GM11168 (cell line): ENCODE measurements around the gene ZCCHC24.

Source experiments
- in situ Hi-C: fragments of 300-500 bp; cut with MboI; formaldehyde crosslinking; loops from one replicate; pipeline ENCODE4 v1.12.0; 2022; ENCODE audit warnings: low sequenced_read_pairs; ENCODE audit not compliant: unreplicated experiment

ZCCHC24 gene

DNA sequence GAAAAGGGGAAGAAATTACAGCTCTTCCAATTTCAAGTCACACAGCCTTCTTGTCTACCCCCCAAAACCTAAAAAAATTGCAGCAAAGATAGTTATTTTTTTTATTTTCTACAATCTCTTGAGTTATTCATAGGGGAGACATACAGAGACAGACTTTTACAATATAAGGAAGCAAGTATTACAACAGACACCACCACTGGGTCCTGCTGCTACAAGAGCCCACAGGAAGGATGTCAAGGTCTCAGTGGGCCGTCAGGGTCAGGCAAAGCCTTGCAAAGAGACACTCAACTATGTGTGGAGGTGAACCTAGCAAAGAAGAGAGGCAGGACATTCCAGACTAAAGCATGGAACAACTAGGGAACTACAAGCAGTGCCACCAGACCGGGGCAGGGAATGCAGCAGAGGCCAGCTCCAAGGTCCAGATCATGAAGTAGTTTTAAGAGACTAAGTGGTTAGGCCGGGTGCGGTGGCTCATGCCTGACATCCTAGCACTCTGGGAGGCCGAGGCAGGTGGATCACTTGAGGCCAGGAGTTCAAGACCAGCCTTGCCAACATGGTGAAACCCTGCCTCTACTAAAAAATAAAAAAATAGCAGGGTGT lies 28.2 kb upstream of the ZCCHC24 start:
- in situ Hi-C loops, result no loop called here

DNA sequence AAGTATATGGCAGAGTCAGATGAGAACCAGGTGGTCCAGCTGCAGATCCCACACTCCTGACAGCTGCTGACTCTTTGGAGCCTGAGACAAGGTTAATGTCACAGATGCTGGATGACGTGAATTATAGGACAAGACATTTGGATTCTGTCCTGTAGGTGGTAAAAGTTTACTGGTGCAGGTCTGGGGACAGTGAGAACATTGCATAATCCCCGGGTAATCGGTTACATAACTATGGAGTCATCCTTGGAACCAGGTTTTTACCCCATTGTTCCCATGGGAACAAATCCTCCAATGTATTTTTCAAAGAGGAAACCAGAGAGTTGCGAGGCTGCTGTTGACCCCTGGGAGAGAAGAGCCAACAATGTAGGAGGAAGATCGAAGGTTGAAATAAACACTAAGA lies 27.5 kb upstream of the ZCCHC24 start:
- in situ Hi-C loops, result no loop called here

DNA sequence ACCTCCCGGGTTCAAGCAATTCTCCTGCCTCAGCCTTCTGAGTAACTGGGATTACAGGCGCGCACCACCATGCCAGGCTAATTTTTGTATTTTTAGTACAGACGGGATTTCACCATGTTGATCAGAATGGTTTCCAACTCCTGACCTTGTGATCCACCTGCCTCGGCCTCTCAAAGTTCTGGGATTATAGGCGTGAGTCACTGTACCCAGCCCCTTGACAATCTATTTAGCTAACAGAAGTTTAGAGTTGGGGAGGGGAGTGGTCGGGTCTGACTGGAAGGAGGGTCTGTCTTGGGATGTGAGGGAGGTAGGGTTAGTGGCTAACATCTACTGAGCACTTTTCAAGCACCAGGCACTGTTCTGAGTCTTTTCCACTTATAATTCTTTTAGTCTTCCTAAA lies 27.0 kb upstream of the ZCCHC24 start:
- in situ Hi-C loops, result no loop called here

DNA sequence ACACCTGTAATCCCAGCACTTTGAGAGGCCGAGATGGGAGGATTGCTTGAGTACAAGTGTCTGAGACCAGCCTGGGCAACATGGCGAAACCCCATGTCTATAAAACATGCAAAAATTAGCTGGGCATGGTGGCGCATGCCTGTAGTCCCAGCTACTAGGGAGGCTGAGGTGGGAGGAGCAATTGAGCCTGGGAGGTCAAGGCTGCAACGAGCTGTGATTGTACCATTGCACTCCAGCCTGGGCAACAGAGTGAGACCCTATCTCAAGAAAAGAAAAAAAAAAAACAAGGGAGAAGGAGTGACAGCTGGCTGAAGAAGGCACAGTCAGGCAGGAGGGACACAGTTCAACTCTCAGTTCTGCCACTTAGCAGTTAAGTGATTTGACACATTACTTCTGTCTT lies 26.4 kb upstream of the ZCCHC24 start:
- in situ Hi-C loops, result no loop called here

DNA sequence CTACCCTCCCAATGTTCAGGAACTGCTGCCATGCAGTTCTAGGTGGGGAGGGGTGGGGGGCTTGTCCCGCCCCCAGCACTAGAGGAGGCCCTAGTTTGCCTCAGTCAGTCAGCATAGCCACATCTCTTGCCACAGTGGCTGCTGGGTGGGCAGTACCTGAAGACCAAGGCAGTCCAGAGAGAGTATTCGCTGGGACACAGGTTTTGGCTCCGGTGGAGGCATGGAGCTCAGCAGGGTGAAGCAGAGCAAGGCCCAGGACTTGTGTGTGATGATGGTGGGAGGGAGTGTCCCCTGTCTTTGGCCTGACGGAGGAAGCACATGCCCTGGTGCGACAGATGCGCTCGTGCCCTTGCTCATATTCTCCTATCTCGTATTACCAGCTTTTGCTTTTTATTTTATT lies 24.7 kb upstream of the ZCCHC24 start:
- in situ Hi-C loops, result no loop called here

DNA sequence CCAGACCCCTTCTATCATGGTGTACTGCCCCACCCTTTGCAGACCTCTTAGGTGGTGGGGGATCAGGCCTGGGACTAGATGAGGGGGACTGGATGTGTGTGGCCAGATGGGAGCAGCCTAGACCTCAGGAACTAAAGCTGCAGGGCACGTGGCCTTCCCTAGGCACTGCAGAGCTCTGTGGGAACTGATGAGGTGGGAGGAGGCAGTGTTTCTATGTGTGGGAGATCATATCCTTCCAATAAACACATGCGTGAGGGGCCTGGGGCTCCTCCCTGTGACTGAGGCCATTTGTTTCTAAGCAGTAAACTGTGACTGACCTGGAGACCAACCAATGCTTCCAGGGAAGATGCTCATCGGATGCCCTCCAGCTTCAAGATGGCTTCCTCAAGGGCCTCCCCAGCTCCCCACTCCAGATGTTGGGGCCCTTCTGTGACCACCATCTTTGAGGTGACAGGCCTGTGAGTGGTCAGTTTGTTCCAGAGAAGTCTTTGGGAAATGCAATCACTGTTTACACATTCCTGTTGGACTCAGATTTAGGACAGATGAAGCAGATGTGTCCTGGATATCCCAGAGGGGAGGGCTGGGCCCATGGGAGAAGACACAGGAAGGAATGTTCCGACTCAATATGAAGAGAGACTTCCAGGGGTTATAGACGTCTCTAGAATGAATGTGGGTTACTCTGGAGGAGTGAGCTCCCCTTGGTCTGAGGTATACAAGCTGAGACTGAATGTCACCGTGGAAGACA lies 23.6 kb upstream of the ZCCHC24 start:
- in situ Hi-C loops, result loop anchor here (10.0 kb wide), 1 partner anchor 104 kb away; no protein-coding TSS in a partner anchor

DNA sequence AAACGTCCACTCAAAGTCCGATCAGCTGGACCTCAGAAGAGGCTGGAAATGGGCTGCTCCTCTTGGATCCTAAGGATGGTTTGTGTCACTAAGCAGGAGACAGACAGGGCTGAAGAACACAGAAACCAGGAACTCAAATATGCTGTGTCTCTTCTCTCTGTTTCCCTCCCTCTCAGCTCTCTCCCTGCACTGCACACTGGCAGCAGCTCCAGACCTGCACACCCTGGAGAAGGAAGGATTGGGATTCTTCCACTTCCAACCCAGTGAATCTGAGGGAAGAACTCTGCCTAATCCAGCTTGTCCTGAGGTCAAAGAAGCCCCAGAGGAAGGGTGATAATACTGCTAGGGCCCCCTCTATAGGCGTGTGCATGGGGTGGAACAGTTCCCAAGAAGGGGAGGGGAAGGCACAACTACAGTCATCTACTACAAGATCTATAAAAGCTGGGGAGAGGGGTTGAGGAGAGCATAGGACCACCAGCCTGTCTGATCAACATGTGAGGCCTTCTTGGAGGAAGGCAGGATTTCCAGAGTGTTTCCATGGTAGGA lies 22.7 kb upstream of the ZCCHC24 start:
- in situ Hi-C loops, result loop anchor here (10.0 kb wide), 1 partner anchor 103 kb away; no protein-coding TSS in a partner anchor

DNA sequence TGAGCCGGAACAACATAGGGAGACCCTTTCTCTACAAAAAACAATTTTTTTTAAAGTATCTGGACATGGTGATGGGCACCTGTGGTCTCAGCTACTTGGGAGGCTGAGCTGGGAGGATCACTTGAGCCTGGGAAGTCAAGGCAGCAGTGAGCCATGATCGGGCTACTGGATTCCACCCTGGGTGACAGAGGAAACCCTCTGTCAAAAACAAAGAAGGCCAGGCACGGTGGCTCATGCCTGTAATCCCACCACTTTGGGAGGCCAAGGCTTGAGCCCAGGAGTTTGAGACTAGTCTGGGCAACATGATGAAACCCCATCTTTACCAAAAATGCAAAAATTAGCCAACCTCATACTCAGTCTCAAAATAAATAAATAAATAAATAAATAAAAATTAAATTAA lies 19.9 kb upstream of the ZCCHC24 start:
- in situ Hi-C loops, result loop anchor here (10.0 kb wide), 1 partner anchor 101 kb away; no protein-coding TSS in a partner anchor

DNA sequence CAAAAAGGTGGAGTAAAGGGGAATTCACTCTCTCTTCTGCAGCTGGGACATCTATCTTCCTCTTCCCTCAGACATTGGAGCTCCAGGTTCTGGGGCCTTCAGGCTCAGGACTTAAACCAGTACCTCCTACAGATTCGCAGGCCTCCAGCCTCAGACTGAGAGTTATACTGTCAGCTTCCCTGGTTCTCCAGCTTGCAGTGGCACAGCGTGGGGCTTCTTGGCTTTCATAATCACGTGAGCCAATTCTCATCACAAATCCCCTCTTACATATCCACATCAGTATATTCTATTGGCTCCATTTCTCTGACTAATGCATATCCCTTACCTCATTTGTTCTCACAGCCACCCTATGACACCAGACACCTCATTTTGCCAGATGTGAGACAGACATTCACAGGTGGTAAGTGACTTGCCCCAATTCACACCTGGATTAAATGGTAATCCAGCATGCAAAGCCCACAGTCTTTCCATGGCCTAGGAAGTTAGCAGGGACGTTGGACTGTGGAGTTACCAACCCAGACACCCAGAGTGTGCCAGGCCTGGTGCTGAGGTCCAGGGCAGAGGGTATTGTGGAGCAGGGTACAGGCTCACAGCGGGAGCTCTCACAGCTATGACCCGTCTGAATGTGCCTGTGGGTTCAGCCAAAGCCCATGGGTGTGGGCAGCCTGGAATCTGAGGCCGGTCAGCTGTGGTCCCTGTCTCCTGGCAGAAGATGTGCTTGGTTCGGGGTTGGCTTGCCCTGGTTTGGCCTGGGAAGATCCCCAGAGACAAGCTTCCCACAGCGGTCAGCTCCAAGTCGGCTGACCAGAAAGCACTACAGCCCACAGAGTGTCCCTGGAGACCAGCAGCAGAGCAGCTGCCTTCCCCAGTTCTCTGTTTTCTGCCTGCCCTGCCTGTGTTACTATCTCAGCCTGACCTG lies 18.4 kb upstream of the ZCCHC24 start:
- in situ Hi-C loops, result loop anchor here (10.0 kb wide), 1 partner anchor 99 kb away; no protein-coding TSS in a partner anchor

DNA sequence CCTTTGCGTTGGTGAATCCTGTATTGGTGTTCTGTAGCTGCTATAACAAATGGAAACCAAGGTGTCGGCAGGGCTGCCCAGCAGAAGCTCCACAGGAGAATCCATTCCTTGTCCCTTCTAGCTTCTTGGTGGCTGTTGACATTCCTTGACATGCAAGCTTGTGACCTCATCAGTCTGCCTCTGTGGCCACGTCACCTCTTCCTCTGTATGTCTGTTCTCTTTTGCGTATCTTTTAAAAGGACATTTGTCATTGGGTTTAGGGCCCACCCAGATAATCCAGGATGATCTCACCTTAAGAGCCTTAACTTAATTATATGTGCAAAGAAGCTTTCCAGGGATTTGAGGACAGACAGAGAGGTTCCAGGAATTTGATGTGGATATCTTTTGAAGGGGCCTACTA lies 15.3 kb upstream of the ZCCHC24 start:
- in situ Hi-C loops, result loop anchor here (10.0 kb wide), 1 partner anchor 96 kb away; no protein-coding TSS in a partner anchor

DNA sequence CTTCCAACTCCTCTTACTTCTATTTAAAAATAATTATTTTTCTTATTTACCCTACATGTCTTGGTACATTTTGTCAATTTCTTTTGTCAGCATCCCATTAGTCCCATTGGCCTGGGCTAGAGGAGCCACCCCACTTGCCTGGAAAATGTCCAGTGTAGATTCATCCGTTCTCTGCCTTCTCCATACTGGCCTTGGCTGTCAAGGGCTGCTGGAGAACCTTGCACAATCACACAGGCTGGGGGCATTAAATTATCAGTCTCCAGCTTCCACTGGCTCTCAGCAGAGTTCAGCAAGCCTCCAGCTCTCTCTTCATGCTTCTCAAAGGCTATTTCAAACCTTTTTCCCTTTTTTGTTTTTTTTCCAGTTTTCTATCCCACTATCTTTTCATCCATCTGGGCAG lies 13.8 kb upstream of the ZCCHC24 start:
- in situ Hi-C loops, result no loop called here

DNA sequence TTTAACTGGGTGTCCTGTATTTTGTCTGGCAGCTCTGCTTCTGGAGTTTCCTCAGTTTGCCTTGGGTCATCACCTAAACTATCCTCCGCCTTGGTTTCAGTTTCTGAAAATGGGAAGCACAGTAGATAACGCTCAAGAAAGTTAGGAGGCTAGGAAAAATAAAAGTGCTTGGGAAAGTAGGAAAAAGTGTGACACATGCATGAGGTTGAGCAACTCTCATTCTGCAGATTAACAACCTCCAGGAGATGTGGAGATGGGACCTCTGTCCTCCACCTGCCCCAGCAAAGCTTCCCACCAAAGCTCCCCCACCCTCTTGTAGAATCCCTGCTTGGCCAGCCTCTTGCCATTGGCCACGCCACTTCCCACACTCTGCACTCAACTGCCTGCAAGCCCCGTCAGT lies 13.1 kb upstream of the ZCCHC24 start:
- in situ Hi-C loops, result no loop called here

DNA sequence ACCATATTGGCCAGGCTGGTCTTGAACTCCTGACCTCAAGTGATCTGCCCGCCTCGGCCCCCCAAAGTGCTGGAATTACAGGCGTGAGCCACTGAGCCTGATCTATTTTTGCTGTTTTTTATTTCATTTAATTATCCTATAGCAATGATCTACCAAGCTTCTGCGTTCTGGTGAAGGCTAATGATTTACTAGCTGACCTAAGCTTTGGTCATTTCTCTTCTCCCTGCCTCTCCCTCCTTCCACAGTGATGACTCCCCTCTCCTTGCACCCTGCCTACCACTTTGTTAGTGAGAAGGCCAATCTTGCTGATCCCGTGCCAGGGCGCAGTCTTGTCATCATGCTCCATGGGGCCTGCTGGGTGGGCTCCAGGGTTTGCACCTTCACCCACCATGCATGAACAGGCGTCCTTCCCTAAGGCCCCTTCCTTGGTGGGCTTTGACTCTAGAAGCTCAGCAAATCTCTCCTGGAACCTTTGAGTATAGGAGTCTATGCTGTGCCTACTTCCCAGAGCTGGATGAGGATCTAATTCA lies 11.9 kb upstream of the ZCCHC24 start:
- in situ Hi-C loops, result no loop called here

DNA sequence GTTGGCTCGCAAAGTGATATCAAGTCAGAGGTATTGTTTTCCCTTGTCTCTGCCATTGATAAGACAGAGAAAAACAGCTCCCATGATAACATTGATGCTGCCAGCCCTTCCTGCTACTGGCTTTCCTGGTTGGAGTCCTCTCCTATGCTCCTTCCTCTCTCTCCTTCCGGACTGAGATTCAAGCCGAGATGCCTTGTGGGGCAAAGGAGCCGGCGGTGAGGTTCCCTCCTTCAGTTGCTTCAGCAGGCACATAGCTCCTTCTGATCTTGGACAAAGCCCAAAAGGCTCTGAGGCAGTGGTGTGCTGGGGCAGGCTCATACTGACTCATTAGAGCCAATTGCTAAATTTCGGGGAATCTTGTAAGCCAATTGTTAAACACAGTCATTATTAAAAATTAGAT lies 8.8 kb upstream of the ZCCHC24 start:
- in situ Hi-C loops, result no loop called here

DNA sequence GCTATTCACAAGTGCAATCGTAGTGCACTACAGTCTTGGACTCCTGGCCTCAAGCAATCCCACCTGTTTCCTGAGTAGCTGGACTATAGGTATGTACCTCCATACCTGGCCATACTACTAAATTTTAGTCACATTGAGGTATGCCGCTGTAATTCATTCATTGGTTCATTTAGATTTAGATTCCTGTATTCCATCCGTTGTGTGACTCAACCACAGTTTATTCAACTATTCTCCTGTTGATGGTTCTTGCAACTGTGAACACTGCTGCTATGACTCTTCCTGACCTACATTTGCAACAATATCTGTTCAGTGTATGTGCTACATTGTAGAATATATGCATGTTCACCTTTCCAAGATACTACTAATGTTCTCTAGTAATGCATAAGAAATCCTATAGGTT lies 8.0 kb upstream of the ZCCHC24 start:
- in situ Hi-C loops, result no loop called here

DNA sequence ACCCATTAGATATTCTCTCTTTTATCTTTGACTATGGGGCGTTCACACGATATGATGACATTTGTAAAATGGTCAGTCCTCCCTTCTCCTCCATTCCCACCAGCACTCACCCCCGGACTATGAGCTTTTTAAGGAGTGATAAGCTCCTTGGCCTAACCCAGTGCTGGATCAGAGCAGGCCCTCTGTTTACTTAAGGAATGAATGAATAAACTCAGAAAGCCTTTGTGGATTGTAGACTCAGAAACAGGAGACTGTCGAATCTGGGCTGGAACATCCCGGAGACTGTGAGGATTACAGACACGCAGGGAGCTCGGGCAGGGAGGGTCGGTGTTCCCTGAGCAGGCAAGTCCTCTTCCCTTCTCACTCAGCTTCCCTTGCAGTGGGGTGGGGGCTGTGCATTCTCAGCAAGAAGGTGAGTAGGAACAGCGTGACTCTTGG lies 6.8 kb upstream of the ZCCHC24 start:
- in situ Hi-C loops, result no loop called here

DNA sequence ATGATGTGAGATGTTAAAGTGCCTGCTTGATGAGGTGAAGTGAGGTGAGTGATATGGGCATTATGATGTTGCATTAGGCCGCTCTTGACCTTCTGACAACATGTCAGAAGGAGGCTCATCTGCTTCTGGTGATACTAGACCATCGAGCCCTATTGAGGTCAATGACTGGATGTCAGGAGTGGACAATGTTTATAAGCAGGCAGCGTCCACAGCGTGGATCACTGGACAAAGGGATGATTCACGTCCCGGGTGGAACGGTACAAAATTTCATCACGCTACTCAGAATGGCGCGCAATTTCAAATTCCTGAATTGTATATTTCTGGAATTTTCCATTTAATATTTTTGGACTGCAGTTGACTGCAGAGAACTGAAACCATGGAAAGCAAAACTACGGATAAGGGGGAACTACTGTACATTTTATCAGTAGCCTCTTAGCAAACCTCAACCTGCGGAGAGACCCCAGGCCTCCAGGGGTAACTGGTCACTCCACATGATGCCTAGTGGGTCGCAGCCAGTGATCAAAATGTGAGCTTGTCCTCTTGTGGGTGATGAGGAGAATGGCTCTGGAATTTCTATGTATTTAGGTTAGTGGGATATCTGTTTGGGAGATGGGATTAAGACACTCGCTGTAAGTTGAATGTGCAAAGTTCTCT lies 5.7 kb upstream of the ZCCHC24 start:
- in situ Hi-C loops, result no loop called here

DNA sequence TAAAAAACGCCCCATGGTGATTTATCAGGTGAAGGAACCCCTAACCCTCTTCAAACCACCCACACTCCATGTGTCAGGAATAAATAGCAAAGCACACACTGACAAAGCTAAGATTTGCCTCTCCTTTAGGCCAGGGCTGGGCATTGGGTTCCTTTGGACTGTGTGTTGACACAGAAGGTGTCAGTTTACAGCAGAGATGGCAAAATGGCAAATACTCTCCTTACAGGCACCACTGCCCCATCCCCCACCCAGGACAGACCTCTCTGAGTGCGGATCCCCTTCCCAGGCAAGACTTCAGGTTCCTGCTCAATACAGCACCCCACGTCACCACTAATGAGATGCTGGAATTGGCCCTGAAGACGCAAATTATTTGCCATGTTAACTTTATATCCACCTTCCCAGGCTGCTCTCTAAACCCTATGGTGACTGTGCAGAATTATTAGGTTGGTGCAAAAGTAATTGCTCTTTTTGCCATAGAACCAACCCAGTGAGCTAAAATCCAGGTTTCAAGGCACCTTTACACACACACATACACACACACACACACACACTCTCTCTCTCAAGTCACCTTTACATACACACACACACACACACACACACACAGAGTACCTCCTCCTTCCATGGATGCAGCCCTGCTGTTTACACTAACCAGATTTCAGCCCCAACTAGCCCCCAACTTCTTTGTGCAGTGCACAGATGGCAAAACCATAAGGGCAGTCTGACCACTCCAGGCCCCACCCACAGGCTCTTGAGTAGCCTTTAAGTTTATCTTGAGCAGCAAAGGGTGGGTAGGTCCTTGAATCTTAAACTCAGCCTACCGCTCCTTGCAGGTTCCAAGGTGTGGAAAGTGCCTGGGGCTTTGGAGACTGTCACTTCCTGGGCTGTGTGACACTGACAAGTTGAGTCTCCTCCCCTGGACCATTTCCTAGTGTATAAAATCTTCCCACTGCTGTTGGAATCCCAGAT lies 4.0 kb upstream of the ZCCHC24 start:
- in situ Hi-C loops, result no loop called here

DNA sequence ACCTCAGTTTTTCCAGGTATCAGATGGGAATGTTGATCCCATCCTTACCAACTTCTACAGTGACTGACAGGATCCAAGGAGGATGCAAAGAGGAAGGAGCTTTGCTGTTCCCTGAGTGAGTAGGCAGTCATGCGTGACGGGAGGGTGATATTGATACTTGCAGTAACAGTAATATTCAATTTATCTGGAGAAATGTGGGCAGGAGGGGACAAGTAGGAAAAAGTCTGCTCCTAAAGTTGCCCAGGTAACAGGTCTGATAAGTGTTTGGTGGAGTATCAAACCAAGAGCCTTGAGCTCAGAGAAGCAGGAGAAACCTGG lies 3.3 kb upstream of the ZCCHC24 start:
- in situ Hi-C loops, result no loop called here
